HG03432 (cell line): ENCODE data around the gene HERC6.
"Not testable (repeated sequence)": the region's sequence is repeated elsewhere in the genome, so short reads cannot be mapped to it uniquely, and the experiment has no call there.

Experiments
- ATAC-seq: cut with Tn5 transposase; IDR thresholded peaks from one replicate; pipeline ENCODE4 v1.9.1; 2021; ENCODE audit warnings: mild to moderate bottlenecking, moderate library complexity; ENCODE audit not compliant: unreplicated experiment

The HERC6 gene

GRCh38 chr4:88443486-88443885 lies 64.8 kb downstream of the HERC6 start:
- ATAC-seq = no peak

GRCh38 chr4:88445252-88445651 lies 66.6 kb downstream of the HERC6 start:
- ATAC-seq = no peak

GRCh38 chr4:88446124-88446523 lies 67.5 kb downstream of the HERC6 start:
- ATAC-seq = no peak

GRCh38 chr4:88447371-88448095 lies 68.9 kb downstream of the HERC6 start:
- ATAC-seq = no peak

GRCh38 chr4:88448211-88448765 lies 69.6 kb downstream of the HERC6 start:
- ATAC-seq = not testable (repeated sequence)

DNA sequence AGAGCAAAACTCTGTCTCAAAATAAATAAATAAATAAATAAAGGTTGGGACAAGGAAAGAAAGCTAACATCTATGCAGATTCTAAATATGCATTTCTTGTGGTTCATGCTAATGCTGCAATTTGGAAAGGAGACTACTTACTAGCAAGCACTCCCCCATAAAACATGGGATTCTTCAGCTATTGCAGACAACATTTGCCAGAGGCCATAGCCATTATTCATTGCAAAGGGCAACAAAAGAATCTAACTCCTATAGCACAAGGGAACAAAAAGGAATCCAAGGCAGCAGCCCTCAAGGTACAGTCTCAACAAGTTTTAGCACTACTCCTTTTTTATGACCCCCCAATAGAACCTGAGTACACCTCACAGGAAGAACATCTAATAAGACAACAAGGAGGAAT lies 70.2 kb downstream of the HERC6 start:
- no peak for ATAC-seq

DNA sequence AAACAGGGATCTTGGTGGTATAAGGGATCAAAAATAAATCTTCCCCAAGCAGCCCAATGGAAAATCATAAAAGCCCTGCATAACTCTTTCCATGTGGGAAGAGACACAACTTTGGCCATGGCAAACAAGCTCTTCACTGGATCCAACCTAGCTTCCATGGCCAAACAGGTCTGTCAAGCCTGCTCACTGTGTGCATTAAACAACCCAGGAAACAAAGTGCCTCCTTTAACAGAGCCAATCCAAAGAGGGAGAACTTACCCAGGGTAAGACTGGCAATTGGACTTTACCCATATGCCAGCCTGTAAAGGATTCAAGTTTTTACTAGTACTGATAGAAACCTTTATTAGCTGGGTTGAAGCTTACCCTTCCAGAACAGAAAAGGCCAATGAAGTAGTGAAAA lies 70.6 kb downstream of the HERC6 start:
- no peak for ATAC-seq

- no peak for ATAC-seq
Observed at GRCh38 chr4:88451205-88451604, 72.6 kb downstream of the HERC6 start.

DNA sequence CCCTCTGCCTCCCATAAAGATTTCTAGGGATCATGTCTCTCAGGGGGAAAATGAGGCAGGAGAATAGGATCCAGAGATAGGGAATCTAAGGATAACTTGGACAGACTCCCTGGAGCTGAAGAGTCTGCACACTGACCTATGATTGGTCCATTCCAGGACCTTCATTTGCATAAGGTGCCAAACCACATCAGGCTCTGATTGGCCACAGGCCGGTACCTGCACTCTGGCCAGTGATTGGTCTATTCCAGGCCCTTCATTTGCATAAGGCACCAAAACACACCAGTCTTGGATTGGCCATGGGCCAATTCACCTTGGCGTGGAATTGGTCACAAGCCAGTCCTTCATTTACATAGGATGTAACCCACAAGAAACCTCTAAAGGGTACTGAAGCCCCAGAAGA lies 74.3 kb downstream of the HERC6 start:
- no peak for ATAC-seq

DNA sequence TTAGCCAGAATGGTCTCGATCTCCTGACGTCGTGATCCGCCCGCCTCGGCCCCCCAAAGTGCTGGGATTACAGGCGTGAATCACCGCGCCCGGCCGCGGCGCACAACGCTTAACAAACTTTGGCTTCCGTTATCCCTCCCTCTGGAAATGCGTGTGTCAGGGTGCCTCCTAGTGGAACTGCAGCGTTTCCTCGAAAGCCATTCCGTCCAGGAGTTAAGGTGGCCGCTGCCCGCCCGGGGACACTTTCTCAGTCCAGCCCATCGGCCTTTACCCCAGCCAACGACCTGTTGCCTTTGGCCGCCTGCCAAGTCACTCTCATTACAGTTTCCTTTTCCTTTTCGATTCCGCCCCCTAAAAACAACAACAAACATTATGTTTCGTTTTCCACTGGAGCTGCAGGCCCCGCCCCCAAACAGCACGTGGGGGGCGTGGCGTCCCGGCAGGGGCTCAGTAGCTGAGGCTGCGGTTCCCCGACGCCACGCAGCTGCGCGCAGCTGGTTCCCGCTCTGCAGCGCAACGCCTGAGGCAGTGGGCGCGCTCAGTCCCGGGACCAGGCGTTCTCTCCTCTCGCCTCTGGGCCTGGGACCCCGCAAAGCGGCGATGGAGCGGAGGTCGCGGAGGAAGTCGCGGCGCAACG lies 78.1 kb downstream of the HERC6 start, which contains the start of gene HERC5:
HERC5 (plus strand) TSS at position 450 of the 637 bp plus-strand sequence; CDS start at position 601, 151 bp downstream.
- ATAC-seq = peak; percentile 93

GRCh38 chr4:88457307-88458103 lies 78.9 kb downstream of the HERC6 start:
- ATAC-seq = peak; percentile 46

DNA sequence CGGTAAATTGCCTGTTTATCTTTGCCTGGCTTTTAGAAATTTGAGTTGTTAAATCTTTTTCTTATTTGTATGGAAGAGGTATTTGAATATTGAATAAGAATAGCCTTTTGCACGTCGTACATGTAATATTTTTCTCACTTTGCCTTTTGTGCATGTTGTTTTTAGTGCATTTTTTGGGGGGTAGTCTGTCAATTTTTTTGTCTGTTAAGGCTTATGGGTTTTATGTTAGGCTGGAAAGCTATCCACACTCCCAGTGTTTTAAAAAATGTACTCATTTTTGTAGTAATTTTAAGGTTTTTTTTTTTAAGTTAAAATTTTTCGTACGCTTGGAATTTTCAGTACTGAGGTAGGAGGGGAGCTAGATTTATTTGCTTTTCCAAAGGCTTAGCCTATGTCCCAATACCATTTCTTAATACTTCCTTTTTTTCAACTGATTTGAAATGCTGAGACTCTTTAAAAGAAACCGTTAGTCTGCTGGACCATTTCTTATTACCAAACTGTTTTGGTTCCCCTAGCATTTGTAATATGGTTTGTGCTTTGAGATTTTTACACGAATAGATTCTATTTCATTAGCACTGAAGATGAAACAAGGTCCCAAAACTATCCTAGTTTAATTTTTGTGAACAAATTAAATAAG lies 79.6 kb downstream of the HERC6 start:
- ATAC-seq = no peak

- no peak for ATAC-seq
Observed at GRCh38 chr4:88465653-88466192, 87.1 kb downstream of the HERC6 start.

DNA sequence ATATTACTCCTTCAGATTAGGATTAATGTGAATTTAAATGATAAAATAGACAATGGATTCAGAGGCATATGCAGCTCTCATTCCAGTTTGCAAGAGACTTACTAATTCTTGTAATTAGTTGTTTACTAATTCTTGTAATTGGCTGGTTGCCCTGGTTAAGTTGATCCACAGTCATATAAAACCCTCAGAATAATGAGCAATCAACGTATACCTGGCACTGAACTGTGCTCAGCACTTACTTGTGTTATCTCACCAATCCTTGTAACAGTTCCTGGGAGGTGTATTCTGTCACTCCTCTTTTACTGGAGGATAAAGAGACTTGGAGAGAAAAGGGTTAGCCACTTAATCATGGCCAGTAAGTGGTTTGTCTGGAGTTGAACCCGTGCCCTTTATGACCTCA lies 88.7 kb downstream of the HERC6 start:
- ATAC-seq = no peak

GRCh38 chr4:88477229-88477860 lies 98.7 kb downstream of the HERC6 start:
- ATAC-seq = no peak

GRCh38 chr4:88478247-88478646 lies 99.6 kb downstream of the HERC6 start:
- ATAC-seq = no peak

- no peak for ATAC-seq
Observed at GRCh38 chr4:88481537-88481936, 102.9 kb downstream of the HERC6 start.

GRCh38 chr4:88489100-88489761 lies 110.6 kb downstream of the HERC6 start:
- ATAC-seq = no peak
